H4 (cell line): ENCODE results near the gene FES. TPM values are rescaled to one million over a fixed set of nuclear protein-coding genes. Genes with fewer than 3 reads are reported as not detected.
"Not testable (repeated sequence)": the region's sequence is repeated elsewhere in the genome, so short reads cannot be mapped to it uniquely, and the experiment has no call there.

Experiments
- DNase-seq: peaks from one replicate; pipeline ENCODE4 v3.0.0-alpha.2; 2015; ENCODE audit warnings: low spot score
- total RNA-seq: library from RNA; depleted of rRNA; stranded (reverse); fragments of >200 nt; shearing (Covaris generic); gene quantifications from 2 replicates; pipeline ENCODE4 v1.2.3, GENCODE V29; 2014

The FES gene
- total RNA-seq, 1 experiment from 2014 or later: 0.43 TPM

GRCh38 chr15:90891346-90891949, 7.1 kb downstream of the FES start:
- no peak for DNase-seq

- DNase-seq: no peak
These were observed 7.7 kb downstream of the FES start for GRCh38 chr15:90892023-90892422.

- no peak for DNase-seq
These were observed 8.3 kb downstream of the FES start for GRCh38 chr15:90892498-90893174.

- DNase-seq: no peak
These were observed 9.1 kb downstream of the FES start for GRCh38 chr15:90893175-90894090.

GRCh38 chr15:90895571-90896117, 11.3 kb downstream of the FES start:
- no peak for DNase-seq

GRCh38 chr15:90897131-90897655, 12.9 kb downstream of the FES start:
- DNase-seq: not testable (repeated sequence)

GRCh38 chr15:90901175-90902039, 17.1 kb downstream of the FES start:
- no peak for DNase-seq

- DNase-seq: peak; percentile 72
These were observed 17.9 kb downstream of the FES start for GRCh38 chr15:90902040-90902839.

GRCh38 chr15:90902840-90903732, 18.8 kb downstream of the FES start, which contains the start of gene MAN2A2:
TSS of gene MAN2A2 (plus strand) at chr15:90903302. CDS start at chr15:90904208, 906 bp downstream.
- DNase-seq: no peak

GRCh38 chr15:90903733-90904536, 19.6 kb downstream of the FES start:
- DNase-seq: no peak

GRCh38 chr15:90904746-90905145, 20.4 kb downstream of the FES start:
- no peak for DNase-seq

- DNase-seq: no peak
These were observed 21.2 kb downstream of the FES start for GRCh38 chr15:90905306-90906180.

- no peak for DNase-seq
These were observed 22.0 kb downstream of the FES start for GRCh38 chr15:90906181-90906849.

- no peak for DNase-seq
These were observed 22.9 kb downstream of the FES start for GRCh38 chr15:90907051-90907660.

- DNase-seq: no peak
These were observed 23.7 kb downstream of the FES start for GRCh38 chr15:90907838-90908507.

GRCh38 chr15:90909449-90909848, 25.1 kb downstream of the FES start:
- not testable (repeated sequence) for DNase-seq
